Psoas muscle (tissue), 8 donors: ENCODE data around the gene NARF. TPM values are rescaled to one million over a fixed set of nuclear protein-coding genes. Genes with fewer than 3 reads are reported as not detected.

Source experiments
- ATAC-seq, 4 donors: fragments of 200-7000 bp; cut with Tn5 transposase; one replicate each; pipeline ENCODE4 v1.9.1; 2020; ENCODE audit warnings: moderate library complexity in 3 of 4, mild to moderate bottlenecking in 2 of 4
- DNase-seq, 2 donors: peaks; one replicate each; pipeline ENCODE4 v3.0.0-alpha.2; 2020
- H3K27ac ChIP-seq: fragments of 200-600 bp; one replicate; pipeline ENCODE4 v1.8.0; 2022
- H3K27me3 ChIP-seq, 3 donors: fragments of 200-600 bp in 1 of 3; one replicate each; pipeline versions ENCODE4 v1.6.1 to v1.8.0; 2013 to 2022; ENCODE audit warnings: low read length in 2 of 3, mild to moderate bottlenecking in 2 of 3, moderate library complexity in 1 of 3; ENCODE audit not compliant: insufficient read depth in 3 of 3
- H3K36me3 ChIP-seq, 2 donors: fragments of 200-600 bp in 1 of 2; one replicate each; pipeline versions ENCODE4 v1.6.1 to v1.8.0; 2013 to 2022; ENCODE audit warnings: low read depth in 1 of 2, mild to moderate bottlenecking in 1 of 2, moderate library complexity in 1 of 2; ENCODE audit not compliant: insufficient read depth in 1 of 2
- H3K4me1 ChIP-seq: fragments of 200-600 bp; one replicate; pipeline ENCODE4 v1.8.0; 2022
- H3K4me3 ChIP-seq: fragments of 200-600 bp; one replicate; pipeline ENCODE4 v1.8.0; 2022; ENCODE audit warnings: mild to moderate bottlenecking
- H3K9me3 ChIP-seq: fragments of 200-600 bp; one replicate; pipeline ENCODE4 v1.8.0; 2022
- WGBS, 3 donors: extraction: QIAGEN DNeasy Blood & Tissue Kit; methylation state at CpG; one replicate each; pipeline versions ENCODE4 v1.1.6 to v1.1.7; 2013; 5-methylcytosine and 5-hydroxymethylcytosine counted together
- intact Hi-C, 2 donors: fragments of 100-400 bp; cut with DNase I; formaldehyde crosslinking; loops; one replicate each; pipeline versions ENCODE4 v1.11.0 to v1.14.2; 2022
- polyA plus RNA-seq, 3 donors: library from polyadenylated mRNA; stranded (reverse); fragments of 200-250 nt; gene quantifications; one replicate each; pipeline ENCODE4 v1.2.3, GENCODE V29; 2013
- total RNA-seq, 4 donors: library from RNA; stranded (reverse); fragmentation: NEBNext Ultra II Directional in 2 of 4; extraction: Animal tissue kit (Norgen Biotek cat#: 25700) in 2 of 4; gene quantifications; one replicate each; pipeline versions ENCODE4 v1.2.1 to v1.2.4, GENCODE V29; 2021 to 2023
- TF ChIP-seq, protein P1 (sequence below): fragments of 200-600 bp; IDR thresholded peaks from one replicate; pipeline ENCODE4 v1.8.0; 2022; ENCODE audit warnings: antibody characterized with exemption
- donor health status: healthy with polysubstance abuse.
- donor health status: DM: no; HTN: no; CAD: no; lungs with moderate emphysema.
- donor health status: Bipolar disorder and iron deficiency.
- donor health status: healthy.
- donor health status: DM: yes; HTN: yes; CAD: no.
- donor health status: DM: no; HTN: no; CAD: no.
- donor health status: DM: no; HTN: no; CAD: no.
- donor health status: DM: yes; HTN: yes; CAD: no.

NARF gene
- total and polyA plus RNA-seq, 7 donors: 32.8 to 129 (median 43.1) TPM

DNA sequence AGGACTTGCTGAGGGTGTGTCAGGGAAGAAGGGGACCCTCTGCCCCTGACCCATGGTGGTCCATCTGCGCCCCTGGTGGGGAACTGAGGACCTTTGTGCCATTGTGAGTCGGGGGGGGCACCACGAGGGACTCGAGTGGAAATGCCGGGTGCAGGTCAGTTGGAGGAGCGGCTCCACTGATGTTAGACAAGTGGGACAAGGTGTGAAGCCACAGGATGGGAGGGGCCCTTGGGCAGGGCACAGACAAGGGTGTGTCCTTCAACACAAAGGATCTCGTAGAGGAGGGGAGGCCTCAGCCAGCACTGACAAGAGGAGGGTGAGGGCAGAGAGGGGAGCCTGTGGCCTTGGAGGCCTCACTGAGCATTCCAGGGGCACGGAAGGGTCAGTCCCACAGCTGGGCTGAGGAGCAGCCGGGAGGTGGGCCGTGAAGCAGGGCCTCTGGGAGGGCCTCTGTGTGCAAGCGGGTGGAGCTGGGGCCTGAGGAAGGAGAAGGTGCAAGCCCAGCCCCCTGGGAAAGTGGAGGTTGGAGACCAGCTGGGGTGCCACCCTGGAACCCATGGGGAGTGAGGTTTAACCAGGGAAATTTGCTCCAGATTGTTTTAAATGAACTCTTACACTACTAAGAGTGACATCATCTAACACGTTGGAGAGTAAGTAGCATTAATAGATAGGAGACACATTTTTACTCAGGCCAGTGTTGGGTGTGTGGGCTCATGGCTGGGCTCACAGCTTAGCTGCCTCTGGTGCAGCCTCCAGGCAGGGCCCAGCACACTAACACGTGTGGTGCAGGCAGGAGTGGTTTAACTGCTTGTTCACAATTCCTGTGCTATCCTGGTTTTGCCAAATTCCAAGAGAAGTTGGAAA is 27.9 kb downstream of the NARF start:
- no peak for DNase-seq
- intact Hi-C loops: no loop called here
- no peaks in the 10 kb centered on the region for H3K27me3 ChIP-seq
- ATAC-seq: no peak
- peaks cover 0 to 73% of the 10 kb centered on the region in 2 donors for H3K36me3 ChIP-seq
- WGBS, 3 donors: 85 to 88% (median 87%) methylated on average over 13 of the region's 13 CpGs
- H3K4me3 ChIP-seq: no peak overlapping the region
- peaks cover 10% of the 10 kb centered on the region for H3K4me1 ChIP-seq
- TF ChIP-seq, protein P1, sequence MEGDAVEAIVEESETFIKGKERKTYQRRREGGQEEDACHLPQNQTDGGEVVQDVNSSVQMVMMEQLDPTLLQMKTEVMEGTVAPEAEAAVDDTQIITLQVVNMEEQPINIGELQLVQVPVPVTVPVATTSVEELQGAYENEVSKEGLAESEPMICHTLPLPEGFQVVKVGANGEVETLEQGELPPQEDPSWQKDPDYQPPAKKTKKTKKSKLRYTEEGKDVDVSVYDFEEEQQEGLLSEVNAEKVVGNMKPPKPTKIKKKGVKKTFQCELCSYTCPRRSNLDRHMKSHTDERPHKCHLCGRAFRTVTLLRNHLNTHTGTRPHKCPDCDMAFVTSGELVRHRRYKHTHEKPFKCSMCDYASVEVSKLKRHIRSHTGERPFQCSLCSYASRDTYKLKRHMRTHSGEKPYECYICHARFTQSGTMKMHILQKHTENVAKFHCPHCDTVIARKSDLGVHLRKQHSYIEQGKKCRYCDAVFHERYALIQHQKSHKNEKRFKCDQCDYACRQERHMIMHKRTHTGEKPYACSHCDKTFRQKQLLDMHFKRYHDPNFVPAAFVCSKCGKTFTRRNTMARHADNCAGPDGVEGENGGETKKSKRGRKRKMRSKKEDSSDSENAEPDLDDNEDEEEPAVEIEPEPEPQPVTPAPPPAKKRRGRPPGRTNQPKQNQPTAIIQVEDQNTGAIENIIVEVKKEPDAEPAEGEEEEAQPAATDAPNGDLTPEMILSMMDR: no peak
- H3K27ac ChIP-seq: no peak overlapping the region
- no peaks in the 10 kb centered on the region for H3K9me3 ChIP-seq

DNA sequence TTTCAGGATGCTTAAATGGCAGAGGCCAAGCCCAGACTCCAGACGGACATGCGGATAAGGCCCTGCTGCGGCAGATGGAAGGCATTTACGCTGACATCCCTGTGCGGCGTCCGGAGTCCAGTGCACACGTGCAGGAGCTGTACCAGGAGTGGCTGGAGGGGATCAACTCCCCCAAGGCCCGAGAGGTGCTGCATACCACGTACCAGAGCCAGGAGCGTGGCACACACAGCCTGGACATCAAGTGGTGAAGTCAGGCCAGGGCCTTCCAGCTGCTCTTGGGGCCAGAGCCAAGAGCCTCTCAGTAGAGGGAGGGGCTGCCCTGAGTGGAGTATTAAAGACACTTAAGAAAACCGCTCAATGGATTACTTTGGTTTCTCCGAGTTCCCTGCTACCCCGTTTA is 29.4 kb downstream of the NARF start:
- H3K4me1 ChIP-seq: peaks cover 10% of the 10 kb centered on the region
- H3K27me3 ChIP-seq: no peaks in the 10 kb centered on the region
- intact Hi-C loops: no loop called here
- H3K27ac ChIP-seq: peak overlapping the region; percentile 38
- no peak overlapping the region for H3K4me3 ChIP-seq
- TF ChIP-seq, protein P1: no peak
- 42 to 52% (median 51%) methylated on average over 14 of the region's 14 CpGs for WGBS, 3 donors
- H3K9me3 ChIP-seq: no peaks in the 10 kb centered on the region
- DNase-seq: peak in 1 of 2 donors; percentile 56
- H3K36me3 ChIP-seq: peaks cover 0 to 58% of the 10 kb centered on the region in 2 donors
- peak; percentile 37 to 72 (median 68) for ATAC-seq

DNA sequence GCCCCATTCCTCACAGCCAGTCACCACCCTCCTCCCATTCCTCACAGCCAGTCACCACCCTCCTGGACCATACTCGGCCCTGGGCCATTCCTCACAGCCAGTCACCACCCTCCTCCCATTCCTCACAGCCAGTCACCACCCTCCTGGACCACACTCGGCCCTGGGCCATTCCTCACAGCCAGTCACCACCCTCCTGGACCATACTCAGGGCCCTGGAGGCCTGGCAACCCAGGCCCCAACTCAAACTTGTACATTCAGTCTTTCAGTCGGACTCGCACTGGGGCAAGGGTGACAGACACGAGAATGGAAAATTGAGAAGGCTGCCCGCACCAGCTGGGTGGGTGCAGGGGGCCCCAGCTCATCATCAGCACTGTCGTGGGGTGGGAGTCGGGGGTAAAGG is 30.6 kb downstream of the NARF start:
- TF ChIP-seq, protein P1: no peak
- ATAC-seq: peak; percentile 79 to 89 (median 85)
- Histone ChIP-seq H3K27ac (peak overlapping the region; percentile 30), H3K27me3 (no peaks in the 10 kb centered on the region), H3K4me3 (no peak overlapping the region), H3K4me1 (peaks cover 10% of the 10 kb centered on the region), H3K36me3 (peaks cover 0 to 46% of the 10 kb centered on the region in 2 donors), H3K9me3 (no peaks in the 10 kb centered on the region)
- 39 to 63% (median 47%) methylated on average over 8 of the region's 8 CpGs for WGBS, 3 donors
- intact Hi-C loops: no loop called here
- DNase-seq: peak; percentile 78 to 85

DNA sequence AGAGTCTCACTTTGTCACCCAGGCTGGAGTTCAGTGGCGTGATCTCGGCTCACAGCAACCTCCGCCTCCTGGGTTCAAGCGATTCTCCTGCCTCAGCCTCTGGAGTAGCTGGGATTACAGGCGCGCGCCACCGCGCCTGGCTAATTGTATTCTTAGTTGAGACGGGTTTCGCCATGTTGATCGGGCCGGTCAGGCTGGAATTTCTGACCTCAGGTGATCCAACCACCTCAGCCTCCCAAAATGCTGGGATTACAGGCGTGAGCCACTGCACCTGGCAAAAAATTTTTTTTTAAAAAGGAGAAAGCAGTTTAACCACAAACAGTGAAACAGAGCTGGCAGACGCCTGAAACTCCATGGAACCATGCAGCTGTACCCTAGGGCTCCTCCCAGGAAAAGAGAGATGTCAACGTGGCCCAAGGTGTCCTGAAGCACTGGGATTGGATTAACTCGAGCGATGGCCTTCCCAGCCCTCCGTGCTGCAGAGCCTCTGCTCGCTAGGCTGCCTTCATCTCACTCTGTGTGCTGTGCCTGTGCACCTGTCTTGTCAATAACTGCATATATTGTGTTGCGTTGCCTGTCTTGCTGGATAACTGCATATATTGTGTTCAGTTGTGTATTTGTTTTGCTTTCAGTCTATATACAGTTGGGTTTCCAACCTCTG is 31.4 kb downstream of the NARF start:
- intact Hi-C loops: loop anchor here in 1 of 2 donors (5.0 kb wide), 1 partner anchor 62 kb away; no protein-coding TSS in a partner anchor
- 85 to 87% (median 85%) methylated on average over 21 of the region's 21 CpGs for WGBS, 3 donors
- H3K27ac ChIP-seq: no peak overlapping the region
- no peak for DNase-seq
- H3K4me1 ChIP-seq: peaks cover 10% of the 10 kb centered on the region
- no peak overlapping the region for H3K4me3 ChIP-seq
- no peak for ATAC-seq
- no peaks in the 10 kb centered on the region for H3K27me3 ChIP-seq
- TF ChIP-seq, protein P1: no peak
- no peaks in the 10 kb centered on the region for H3K9me3 ChIP-seq
- H3K36me3 ChIP-seq: peaks cover 0 to 37% of the 10 kb centered on the region in 2 donors
